ENCODE data around the gene MCF2L.

The MCF2L gene

DNA sequence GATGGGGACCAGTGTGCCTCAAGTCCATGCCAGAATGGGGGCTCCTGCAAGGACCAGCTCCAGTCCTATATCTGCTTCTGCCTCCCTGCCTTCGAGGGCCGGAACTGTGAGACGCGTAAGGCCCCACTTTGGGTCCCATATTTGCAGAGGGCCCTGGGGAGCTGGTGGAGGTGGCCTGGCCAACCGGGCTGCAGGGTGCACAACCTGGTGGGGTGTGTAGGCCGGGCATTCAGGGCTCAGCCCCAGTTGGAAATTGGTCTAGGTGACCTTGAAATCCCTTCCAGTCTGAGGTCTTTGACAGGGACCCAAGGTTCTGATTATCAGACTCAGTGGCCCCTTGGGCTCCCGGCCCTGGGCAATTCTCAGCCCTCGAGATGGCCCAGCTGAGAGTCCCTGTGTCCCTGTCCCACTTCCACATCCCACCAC, 144.8 kb downstream of the MCF2L start:
- no peak for DNase-seq (ENCODE audit: low spot score)

- no peak for DNase-seq (ENCODE audit: low spot score)
Observed at GRCh38 chr13:113114511-113115362, 145.7 kb downstream of the MCF2L start.

DNA sequence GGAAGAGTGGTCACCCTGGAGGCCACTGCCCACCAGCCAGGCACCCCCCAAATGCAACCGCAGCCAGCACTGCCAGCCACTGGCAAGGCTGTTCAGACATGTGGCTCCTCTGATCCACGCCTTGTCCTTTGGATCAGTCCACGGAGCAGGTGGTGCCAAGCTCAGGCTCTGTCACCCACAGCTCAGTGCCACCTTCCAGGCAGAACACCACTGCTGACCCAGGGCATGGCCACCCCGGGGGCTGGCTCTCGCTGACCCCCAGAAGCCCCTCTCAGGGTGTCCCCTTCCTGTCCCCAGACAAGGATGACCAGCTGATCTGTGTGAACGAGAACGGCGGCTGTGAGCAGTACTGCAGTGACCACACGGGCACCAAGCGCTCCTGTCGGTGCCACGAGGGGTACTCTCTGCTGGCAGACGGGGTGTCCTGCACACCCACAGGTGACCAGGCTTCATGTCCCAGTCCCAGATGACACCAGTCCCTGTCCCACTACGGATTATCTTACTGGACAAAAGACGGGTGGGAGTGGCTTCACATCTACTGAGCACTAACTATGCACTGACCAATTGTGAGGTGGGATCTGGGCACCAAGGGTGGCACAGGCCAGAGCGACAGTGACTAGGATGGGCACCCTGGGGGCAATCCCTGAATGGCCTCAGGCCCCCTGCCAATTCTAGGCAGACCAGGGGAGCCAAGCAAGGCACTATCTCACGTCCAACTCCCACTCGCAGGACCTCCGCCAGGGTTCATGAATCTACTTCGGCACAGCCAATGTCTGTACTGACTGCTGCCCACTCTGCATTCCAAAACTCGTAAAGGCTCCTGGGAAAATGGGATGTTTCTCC, 146.6 kb downstream of the MCF2L start:
- no peak for DNase-seq (ENCODE audit: low spot score)

- no peak for DNase-seq (ENCODE audit: low spot score)
Observed at GRCh38 chr13:113116206-113116800, 147.3 kb downstream of the MCF2L start.

DNA sequence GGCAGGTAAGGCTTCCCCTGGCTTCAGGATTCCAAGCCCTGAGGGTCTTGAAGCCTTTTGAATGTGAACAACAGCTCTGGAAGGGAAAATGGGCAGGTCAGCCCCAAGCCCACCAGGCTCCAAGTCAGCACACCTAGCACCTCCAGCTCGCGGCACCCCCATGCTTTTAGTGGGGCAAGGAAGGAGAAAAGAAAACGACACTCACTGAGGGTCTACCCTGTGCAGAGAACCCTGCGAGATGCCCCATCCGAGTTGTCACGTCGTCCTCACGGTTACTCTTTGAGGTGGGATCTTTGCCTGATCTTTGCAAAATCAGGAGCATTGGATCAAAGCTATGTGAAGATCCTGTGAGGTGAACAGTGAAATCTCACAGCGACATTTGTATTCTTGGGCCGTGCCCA, 147.9 kb downstream of the MCF2L start:
- no peak for DNase-seq (ENCODE audit: low spot score)

DNA sequence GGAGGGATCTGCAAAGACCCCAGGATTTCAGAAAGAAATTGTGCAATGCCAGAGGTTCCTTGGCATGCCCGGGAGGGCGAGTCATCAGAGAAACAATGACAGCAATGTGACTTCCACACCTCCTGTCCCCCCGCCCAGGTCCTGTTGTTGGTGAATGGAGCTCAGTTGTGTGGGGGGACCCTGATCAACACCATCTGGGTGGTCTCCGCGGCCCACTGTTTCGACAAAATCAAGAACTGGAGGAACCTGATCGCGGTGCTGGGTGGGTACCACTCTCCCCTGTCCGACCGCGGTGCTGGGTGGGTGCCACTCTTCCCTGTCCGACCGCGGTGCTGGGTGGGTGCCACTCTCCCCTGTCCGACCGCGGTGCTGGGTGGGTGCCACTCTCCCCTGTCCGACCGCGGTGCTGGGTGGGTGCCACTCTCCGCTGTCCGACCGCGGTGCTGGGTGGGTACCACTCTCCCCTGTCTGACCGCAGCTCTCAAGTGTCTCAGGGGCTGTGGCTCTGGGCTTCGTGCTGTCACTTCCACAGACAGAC, 148.4 kb downstream of the MCF2L start:
- DNase-seq (ENCODE audit: low spot score), result no peak

DNA sequence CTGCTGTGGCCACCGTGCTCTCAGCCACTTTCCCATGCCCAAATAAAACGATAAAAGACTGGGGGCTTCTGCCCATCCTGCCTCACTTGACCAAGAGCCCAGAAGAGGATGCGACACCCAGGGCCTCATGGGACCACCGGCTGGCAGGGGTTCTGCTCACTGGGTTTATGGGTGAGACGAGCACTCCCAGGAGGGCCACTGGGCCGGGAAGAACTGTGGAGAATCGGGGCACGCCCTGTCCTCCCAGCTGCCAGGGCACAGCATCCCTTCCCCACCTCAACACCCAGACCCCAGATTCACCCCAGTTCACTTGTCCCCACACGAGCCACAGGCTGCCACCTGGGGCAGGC, 148.9 kb downstream of the MCF2L start:
- DNase-seq (ENCODE audit: low spot score), result no peak

- DNase-seq (ENCODE audit: low spot score), result no peak
Observed at GRCh38 chr13:113118261-113119021, 149.4 kb downstream of the MCF2L start.

GRCh38 chr13:113119166-113119821, 150.3 kb downstream of the MCF2L start:
- no peak for DNase-seq (ENCODE audit: low spot score)

- no peak for DNase-seq (ENCODE audit: low spot score)
Observed at GRCh38 chr13:113119822-113120189, 150.8 kb downstream of the MCF2L start.

- no peak for DNase-seq (ENCODE audit: low spot score)
Observed at GRCh38 chr13:113120300-113121182, 151.5 kb downstream of the MCF2L start.

GRCh38 chr13:113121183-113121927, 152.3 kb downstream of the MCF2L start:
- DNase-seq (ENCODE audit: low spot score), result no peak

DNA sequence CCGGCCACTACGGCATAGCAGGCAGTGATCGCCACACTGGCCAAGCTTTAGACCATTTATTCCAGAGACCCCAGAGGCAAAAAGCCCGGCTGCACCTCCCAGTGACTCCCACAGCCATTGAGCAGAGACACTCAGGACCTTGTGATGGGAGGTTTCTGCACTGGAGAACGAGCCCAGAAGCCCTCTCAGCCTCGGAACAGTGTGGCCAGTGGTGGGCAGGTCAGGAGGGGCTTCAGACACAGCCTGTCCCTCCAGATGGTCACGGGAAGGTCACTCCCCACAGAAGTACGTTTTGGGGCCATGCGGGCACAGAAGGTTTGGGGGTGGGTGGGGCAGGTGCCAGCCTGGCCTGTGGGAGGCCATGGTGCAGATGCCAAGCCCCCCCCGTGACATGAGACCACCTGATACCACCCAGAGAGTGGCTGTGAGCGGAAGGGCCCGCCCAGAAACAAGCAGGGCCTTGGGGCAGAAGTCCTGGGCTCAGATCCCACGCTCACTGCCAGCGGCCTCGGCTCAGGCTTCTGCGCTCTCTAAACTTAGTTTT, 153.0 kb downstream of the MCF2L start:
- no peak for DNase-seq (ENCODE audit: low spot score)

- DNase-seq (ENCODE audit: low spot score), result peak; percentile 97
Observed at GRCh38 chr13:113122550-113123225, 153.7 kb downstream of the MCF2L start, which contains the start of gene F10. Gene F10 (plus strand): TSS chr13:113122799. CDS start chr13:113122856, 57 bp downstream.

GRCh38 chr13:113123226-113124201, 154.5 kb downstream of the MCF2L start:
- peak; percentile 61 for DNase-seq (ENCODE audit: low spot score)

- DNase-seq (ENCODE audit: low spot score), result no peak
Observed at GRCh38 chr13:113124211-113124970, 155.4 kb downstream of the MCF2L start.
